Tibial artery (tissue), 4 donors: ENCODE data around the gene SAE1.
"Not testable (repeated sequence)": the region's sequence is repeated elsewhere in the genome, so short reads cannot be mapped to it uniquely, and the experiment has no call there.

Experiments
- DNase-seq, 2 donors: peaks; one replicate each; pipeline ENCODE4 v3.0.0-alpha.2; 2019
- H3K27ac ChIP-seq, 2 donors: fragments of 200-600 bp; sonication (generic) in 1 of 2; 1 replicate in 1 of 2; 2 replicates in 1 of 2; pipeline ENCODE4 v1.5.1; 2018 to 2019; ENCODE audit warnings: mild to moderate bottlenecking in 1 of 2
- H3K27me3 ChIP-seq, 2 donors: fragments of 200-600 bp; sonication (generic) in 1 of 2; one replicate each; pipeline versions ENCODE4 v1.5.1 to v1.6.0; 2016 to 2019
- H3K36me3 ChIP-seq, 3 donors: fragments of 200-600 bp; sonication (generic) in 2 of 3; one replicate each; pipeline ENCODE4 v1.5.1; 2016 to 2019; ENCODE audit warnings: mild to moderate bottlenecking in 2 of 3
- H3K4me1 ChIP-seq, 4 donors: fragments of 200-600 bp; sonication (generic) in 2 of 4; 1 replicate in 3 of 4; 2 replicates in 1 of 4; pipeline ENCODE4 v1.5.1; 2016 to 2019
- H3K4me3 ChIP-seq, 2 donors: fragments of 200-600 bp; sonication (generic) in 1 of 2; 1 replicate in 1 of 2; 2 replicates in 1 of 2; pipeline ENCODE4 v1.5.1; 2018 to 2019; ENCODE audit warnings: mild to moderate bottlenecking in 2 of 2
- H3K9me3 ChIP-seq, 3 donors: fragments of 200-600 bp; sonication (generic) in 1 of 3; one replicate each; pipeline ENCODE4 v1.5.1; 2016 to 2019
- intact Hi-C: fragments of 100-400 bp; cut with DNase I; formaldehyde crosslinking; loops from one replicate; pipeline ENCODE4 v1.15.0; 2023; ENCODE audit warnings: low total_unique reads
- TF ChIP-seq, protein P1 (sequence below), 2 experiments: fragments of 200-600 bp in 1 of 2; fragments of 450-650 bp in 1 of 2; IDR thresholded peaks; one replicate each; pipeline ENCODE4 v1.5.1; 2017 to 2019; ENCODE audit warnings: antibody characterized with exemption in 2 of 2, mild to moderate bottlenecking in 1 of 2, moderate library complexity in 1 of 2

SAE1 gene

DNA sequence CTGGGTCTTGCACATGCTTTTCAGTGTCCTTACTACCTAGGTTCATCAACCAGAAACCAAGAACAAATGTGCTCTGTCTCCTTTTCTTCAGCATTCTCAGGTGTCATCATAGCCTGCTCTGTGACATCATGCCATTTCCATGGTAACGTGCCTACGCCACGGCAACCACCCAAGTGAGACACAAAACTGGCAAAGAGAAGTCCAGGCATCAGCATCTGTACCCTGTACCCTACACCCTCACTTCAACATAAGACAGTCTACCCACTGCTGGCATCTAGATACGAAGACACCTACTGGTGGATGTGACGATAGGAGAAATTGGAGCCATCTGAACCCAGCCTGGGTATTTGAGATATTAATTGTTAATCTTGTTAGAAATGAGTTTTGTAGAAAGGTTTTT, 30.3 kb upstream of the SAE1 start:
- Histone ChIP-seq H3K36me3 (no peaks in the 10 kb centered on the region), H3K9me3 (no peaks in the 10 kb centered on the region), H3K27me3 (no peaks in the 10 kb centered on the region), H3K4me3 (no peak overlapping the region), H3K27ac (no peak overlapping the region), H3K4me1 (peaks cover 0 to 71% (median 53%) of the 10 kb centered on the region in 4 donors)
- TF ChIP-seq, protein P1, sequence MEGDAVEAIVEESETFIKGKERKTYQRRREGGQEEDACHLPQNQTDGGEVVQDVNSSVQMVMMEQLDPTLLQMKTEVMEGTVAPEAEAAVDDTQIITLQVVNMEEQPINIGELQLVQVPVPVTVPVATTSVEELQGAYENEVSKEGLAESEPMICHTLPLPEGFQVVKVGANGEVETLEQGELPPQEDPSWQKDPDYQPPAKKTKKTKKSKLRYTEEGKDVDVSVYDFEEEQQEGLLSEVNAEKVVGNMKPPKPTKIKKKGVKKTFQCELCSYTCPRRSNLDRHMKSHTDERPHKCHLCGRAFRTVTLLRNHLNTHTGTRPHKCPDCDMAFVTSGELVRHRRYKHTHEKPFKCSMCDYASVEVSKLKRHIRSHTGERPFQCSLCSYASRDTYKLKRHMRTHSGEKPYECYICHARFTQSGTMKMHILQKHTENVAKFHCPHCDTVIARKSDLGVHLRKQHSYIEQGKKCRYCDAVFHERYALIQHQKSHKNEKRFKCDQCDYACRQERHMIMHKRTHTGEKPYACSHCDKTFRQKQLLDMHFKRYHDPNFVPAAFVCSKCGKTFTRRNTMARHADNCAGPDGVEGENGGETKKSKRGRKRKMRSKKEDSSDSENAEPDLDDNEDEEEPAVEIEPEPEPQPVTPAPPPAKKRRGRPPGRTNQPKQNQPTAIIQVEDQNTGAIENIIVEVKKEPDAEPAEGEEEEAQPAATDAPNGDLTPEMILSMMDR (IDR thresholded peaks at IDR 0.05) = no peak
- intact Hi-C loops = no loop called here
- no peak for DNase-seq

DNA sequence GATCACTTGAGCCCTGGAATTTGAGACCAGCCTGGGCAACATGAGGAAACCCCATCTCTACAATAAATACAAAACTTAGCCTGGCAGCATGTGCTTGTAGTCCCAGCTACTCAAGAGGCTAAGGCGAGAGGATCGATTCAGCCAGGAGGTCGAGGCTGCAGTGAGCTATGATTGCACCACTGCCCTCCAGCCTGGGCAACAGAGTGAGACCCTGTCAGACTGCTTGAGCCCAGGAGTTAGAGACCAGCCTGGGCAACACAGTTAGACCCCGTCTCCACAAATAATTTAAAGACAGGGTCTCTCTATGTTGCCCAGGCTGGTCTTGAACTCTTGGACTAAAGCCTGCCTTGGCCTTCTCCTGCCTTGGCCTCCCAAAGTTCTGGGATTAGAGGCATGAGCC, 29.5 kb upstream of the SAE1 start:
- not testable (repeated sequence) for H3K4me3 ChIP-seq, H3K9me3 ChIP-seq, H3K27ac ChIP-seq

DNA sequence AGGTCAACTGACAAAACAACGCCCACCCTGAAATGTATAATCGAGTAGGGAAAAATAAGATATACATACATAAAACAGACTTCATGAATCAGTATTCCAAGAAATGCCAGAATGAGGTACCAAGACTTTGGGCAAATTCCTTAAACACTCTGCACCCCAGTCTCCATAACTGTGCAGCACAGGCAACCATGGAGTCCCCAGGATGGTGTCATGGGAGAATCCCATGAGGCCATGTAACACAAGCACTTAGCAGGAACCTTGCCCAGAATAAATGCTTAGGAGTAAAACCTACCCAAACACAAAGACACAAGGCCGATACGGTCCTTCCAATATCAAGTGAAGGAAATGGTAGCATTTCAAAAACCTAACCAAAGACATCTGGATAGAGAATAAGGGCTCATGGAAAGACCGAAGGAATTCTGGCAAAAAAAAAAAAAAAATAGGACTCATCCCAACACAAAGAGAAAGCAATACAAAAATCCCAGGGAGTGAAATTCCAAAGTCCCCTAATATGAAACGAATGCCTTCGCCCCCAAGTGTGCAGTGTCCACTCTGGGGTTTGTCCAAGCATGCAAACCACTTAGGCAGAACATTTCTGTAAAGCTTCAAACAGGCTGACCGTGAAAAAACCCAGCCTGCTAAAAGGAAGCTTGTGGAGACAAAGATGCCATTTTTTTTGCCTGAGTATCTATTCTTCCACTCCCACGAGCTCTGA, 28.1 kb upstream of the SAE1 start:
- DNase-seq = no peak
- Histone ChIP-seq H3K27me3 (no peaks in the 10 kb centered on the region), H3K36me3 (no peaks in the 10 kb centered on the region), H3K4me3 (no peak overlapping the region), H3K9me3 (no peaks in the 10 kb centered on the region), H3K27ac (peak overlapping the region; percentile 28 to 41), H3K4me1 (peaks cover 0 to 68% (median 48%) of the 10 kb centered on the region in 4 donors)
- intact Hi-C loops = no loop called here
- TF ChIP-seq, protein P1 (IDR thresholded peaks at IDR 0.05) = no peak

More for the DNA sequence above, 29.5 kb upstream of the SAE1 start:
- H3K27me3 ChIP-seq, intact Hi-C loops, DNase-seq, H3K36me3 ChIP-seq: not testable (repeated sequence)
- peaks cover 0 to 68% (median 48%) of the 10 kb centered on the region in 4 donors for H3K4me1 ChIP-seq

DNA sequence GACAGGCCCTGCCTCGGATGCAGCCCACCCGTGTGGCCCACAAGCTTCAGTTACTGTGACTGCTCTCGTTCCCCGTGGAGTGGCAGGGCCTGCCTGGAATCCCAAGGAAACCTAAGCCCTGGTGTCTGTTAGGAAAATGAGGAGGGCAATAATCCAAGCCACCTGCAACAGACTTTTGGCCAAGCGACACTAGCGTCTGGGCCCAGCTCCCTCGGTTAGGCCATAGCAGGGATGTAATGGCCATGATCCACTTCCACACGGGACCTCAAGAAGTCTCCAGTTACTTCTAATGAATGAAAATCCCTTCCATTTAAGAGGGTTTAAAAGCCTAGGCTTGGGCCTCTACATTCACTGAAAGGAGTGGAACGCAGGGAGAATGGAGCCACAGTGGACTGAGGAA, 26.0 kb upstream of the SAE1 start:
- H3K4me3 ChIP-seq = no peak overlapping the region
- H3K36me3 ChIP-seq = no peaks in the 10 kb centered on the region
- intact Hi-C loops = no loop called here
- DNase-seq = no peak
- no peak overlapping the region for H3K27ac ChIP-seq
- H3K27me3 ChIP-seq = no peaks in the 10 kb centered on the region
- TF ChIP-seq, protein P1 (IDR thresholded peaks at IDR 0.05) = no peak
- H3K4me1 ChIP-seq = peaks cover 0 to 68% (median 53%) of the 10 kb centered on the region in 4 donors
- no peaks in the 10 kb centered on the region for H3K9me3 ChIP-seq

DNA sequence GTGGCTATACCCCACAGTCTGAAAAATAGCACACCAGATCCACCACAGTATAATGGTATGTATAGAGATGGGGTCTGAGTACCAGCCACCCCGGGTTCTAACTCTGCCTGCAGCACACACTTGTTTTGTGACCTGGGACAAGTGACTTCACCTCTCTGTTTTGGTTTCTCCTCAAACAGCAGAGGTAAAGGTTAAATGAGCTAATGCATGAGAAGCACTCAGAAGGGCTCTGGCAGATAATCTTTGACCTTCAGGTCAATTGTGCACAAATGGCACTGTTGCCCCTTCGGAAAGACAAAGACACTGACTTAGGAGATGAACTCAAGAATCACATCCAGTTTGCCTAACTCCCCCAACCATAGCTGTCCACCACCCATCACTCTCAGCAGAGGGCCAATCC, 24.8 kb upstream of the SAE1 start:
- peak overlapping the region; percentile 98 to 99 for H3K27ac ChIP-seq
- H3K4me1 ChIP-seq = peaks cover 0 to 73% (median 53%) of the 10 kb centered on the region in 4 donors
- no peak for DNase-seq
- H3K36me3 ChIP-seq = no peaks in the 10 kb centered on the region
- TF ChIP-seq, protein P1 (IDR thresholded peaks at IDR 0.05) = no peak
- intact Hi-C loops = no loop called here
- H3K27me3 ChIP-seq = no peaks in the 10 kb centered on the region
- H3K9me3 ChIP-seq = no peaks in the 10 kb centered on the region
- no peak overlapping the region for H3K4me3 ChIP-seq

DNA sequence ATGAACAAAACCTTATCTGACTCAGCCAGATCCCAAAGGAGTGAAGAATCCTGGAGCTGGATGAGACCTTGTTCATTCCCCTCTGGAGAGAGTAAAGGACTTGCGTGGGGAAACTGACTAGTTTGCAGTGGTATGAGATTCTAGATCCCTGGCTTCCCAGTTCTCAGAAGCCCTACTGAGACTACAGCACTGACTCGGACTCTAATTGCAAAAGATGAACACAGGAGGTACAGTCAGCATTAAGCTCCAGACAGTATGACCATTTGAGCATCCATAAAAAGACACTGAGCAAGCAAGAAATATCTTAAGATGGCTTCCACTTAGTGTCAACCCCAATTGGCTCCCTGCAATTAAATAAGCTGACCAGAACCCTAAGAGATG, 23.8 kb upstream of the SAE1 start:
- no peak for DNase-seq
- intact Hi-C loops = no loop called here
- Histone ChIP-seq H3K4me3 (no peak overlapping the region), H3K9me3 (no peaks in the 10 kb centered on the region), H3K27me3 (no peaks in the 10 kb centered on the region), H3K27ac (peak overlapping the region; percentile 98 to 99), H3K4me1 (peaks cover 0 to 68% (median 48%) of the 10 kb centered on the region in 4 donors), H3K36me3 (no peaks in the 10 kb centered on the region)
- TF ChIP-seq, protein P1 (IDR thresholded peaks at IDR 0.05) = no peak
